Lung (tissue), 12 donors: Measurements from ENCODE around the gene SLC35F2. TPM values are rescaled to one million over a fixed set of nuclear protein-coding genes. Genes with fewer than 3 reads are reported as not detected.
"Not testable (repeated sequence)": the region's sequence is repeated elsewhere in the genome, so short reads cannot be mapped to it uniquely, and the experiment has no call there.

Experiments
- ATAC-seq: fragments of 200-7000 bp; cut with Tn5 transposase; one replicate; pipeline ENCODE4 v1.9.1; 2020; ENCODE audit warnings: moderate number of reproducible peaks; ENCODE audit not compliant: insufficient read depth, low FRiP score
- DNase-seq, 3 donors: peaks; one replicate each; pipeline ENCODE4 v3.0.0-alpha.2; 2013 to 2017
- H3K27ac ChIP-seq, 2 donors: one replicate each; pipeline ENCODE4 v1.5.1; 2013; ENCODE audit warnings: mild to moderate bottlenecking in 2 of 2, moderate library complexity in 2 of 2, control low read depth in 1 of 2, inconsistent platforms in 1 of 2, low read depth in 1 of 2, low read length in 1 of 2
- H3K27me3 ChIP-seq, 3 donors: one replicate each; pipeline ENCODE4 v1.5.1; 2013; ENCODE audit warnings: low read length in 2 of 3; ENCODE audit not compliant: control insufficient read depth in 3 of 3, insufficient read depth in 3 of 3
- H3K36me3 ChIP-seq, 4 donors: one replicate each; pipeline ENCODE4 v1.5.1; 2013; ENCODE audit warnings: low read length in 4 of 4, mild to moderate bottlenecking in 1 of 4, moderate library complexity in 1 of 4; ENCODE audit not compliant: control insufficient read depth in 4 of 4, insufficient read depth in 4 of 4
- H3K4me1 ChIP-seq, 5 donors: one replicate each; pipeline ENCODE4 v1.5.1; 2013; ENCODE audit warnings: low read length in 5 of 5, mild to moderate bottlenecking in 2 of 5, moderate library complexity in 1 of 5; ENCODE audit not compliant: control insufficient read depth in 5 of 5, insufficient read depth in 5 of 5
- H3K4me3 ChIP-seq: one replicate; pipeline ENCODE4 v1.5.1; 2013; ENCODE audit warnings: mild to moderate bottlenecking, control low read depth, moderate library complexity
- H3K9ac ChIP-seq, 2 donors: one replicate each; pipeline ENCODE4 v1.5.1; 2013; ENCODE audit warnings: low read length in 2 of 2, control low read depth in 1 of 2; ENCODE audit not compliant: insufficient read depth in 1 of 2
- H3K9me3 ChIP-seq, 4 donors: one replicate each; pipeline ENCODE4 v1.5.1; 2013; ENCODE audit warnings: low read length in 3 of 4, mild to moderate bottlenecking in 1 of 4, moderate library complexity in 1 of 4; ENCODE audit not compliant: control insufficient read depth in 4 of 4, insufficient read depth in 3 of 4
- CTCF ChIP-seq: IDR thresholded peaks from 2 replicates; pipeline ENCODE4 v1.5.1; 2012; ENCODE audit warnings: mild to moderate bottlenecking; ENCODE audit errors: control extremely low read depth, extremely low read depth
- WGBS, 2 donors: extraction: QIAGEN DNeasy Blood & Tissue Kit; methylation state at CpG; one replicate each; pipeline ENCODE4 v1.1.7; 2013; 5-methylcytosine and 5-hydroxymethylcytosine counted together
- polyA plus RNA-seq, 2 donors: library from polyadenylated mRNA; stranded (reverse); fragments of 200-250 nt; gene quantifications; one replicate each; pipeline ENCODE4 v1.2.1, GENCODE V29; 2013
- total RNA-seq, 2 donors: library from RNA; depleted of rRNA in 1 of 2; stranded (reverse); fragments of >200 nt in 1 of 2; gene quantifications; one replicate each; pipeline ENCODE4 v1.2.1, GENCODE V29; 2014 to 2021
- donor health status: control.
- donor health status: control.
- donor health status: Bipolar disorder and iron deficiency.
- donor health status: healthy.
- donor health status: DM: yes; HTN: yes; CAD: no.

SLC35F2 gene
- total and polyA plus RNA-seq, 4 donors, result 5.1 to 15.7 (median 5.8) TPM

DNA sequence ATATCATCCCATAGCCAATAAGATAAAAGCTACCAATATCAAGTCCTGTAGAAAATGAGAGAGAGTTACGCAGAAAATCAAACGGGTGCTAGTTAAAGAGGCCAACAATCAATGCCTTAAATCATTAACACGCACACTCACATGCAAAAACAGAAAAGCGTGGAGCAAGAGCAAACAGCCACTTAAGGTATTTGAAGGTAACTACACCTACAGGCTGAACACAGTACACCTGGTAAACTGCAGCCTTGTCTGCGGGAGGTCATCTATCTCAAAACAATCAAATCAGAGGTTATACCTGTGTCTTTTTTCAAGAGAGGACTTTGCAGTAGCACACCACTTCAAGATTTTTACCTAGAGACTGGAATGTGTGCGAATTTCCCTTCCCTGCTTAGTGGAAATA is 23.6 kb downstream of the SLC35F2 start:
- H3K27me3 ChIP-seq, result no peaks in the 10 kb centered on the region
- H3K27ac ChIP-seq, result no peak overlapping the region
- WGBS, 2 donors, result 59 to 80% methylated on average over 6 of the region's 6 CpGs
- DNase-seq (no peak), ATAC-seq (no peak)
- peaks cover 0 to 3% (median 0%) of the 10 kb centered on the region in 5 donors for H3K4me1 ChIP-seq
- no peak for TF ChIP-seq CTCF
- H3K9me3 ChIP-seq, result no peaks in the 10 kb centered on the region
- no peak overlapping the region for H3K4me3 ChIP-seq
- H3K36me3 ChIP-seq, result no peaks in the 10 kb centered on the region
- H3K9ac ChIP-seq, result no peak overlapping the region

DNA sequence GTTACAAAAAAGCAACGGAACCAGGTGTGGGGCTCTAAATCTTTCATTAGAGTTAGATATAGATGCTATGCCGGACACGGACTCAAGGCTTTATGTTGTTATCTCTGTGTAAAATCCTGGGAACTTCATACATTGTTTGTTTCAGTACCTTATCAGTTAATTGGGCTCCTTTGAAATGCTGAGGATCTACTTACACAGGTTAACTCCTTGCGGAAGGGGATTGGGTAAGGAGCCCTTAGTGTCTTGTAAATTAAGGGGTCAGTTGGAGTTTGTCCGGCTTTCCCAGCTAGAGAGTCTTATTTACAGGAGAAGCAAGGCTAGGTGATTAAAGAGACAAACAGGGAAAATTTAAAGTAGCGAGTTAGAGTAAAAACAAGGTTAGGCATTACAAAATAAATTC is 24.7 kb downstream of the SLC35F2 start:
- DNase-seq, H3K27ac ChIP-seq, H3K36me3 ChIP-seq, H3K27me3 ChIP-seq, H3K9me3 ChIP-seq, H3K4me1 ChIP-seq, H3K4me3 ChIP-seq, H3K9ac ChIP-seq, ATAC-seq: not testable (repeated sequence)
- WGBS, 2 donors, result 48 to 68% methylated on average over 6 of the region's 6 CpGs

DNA sequence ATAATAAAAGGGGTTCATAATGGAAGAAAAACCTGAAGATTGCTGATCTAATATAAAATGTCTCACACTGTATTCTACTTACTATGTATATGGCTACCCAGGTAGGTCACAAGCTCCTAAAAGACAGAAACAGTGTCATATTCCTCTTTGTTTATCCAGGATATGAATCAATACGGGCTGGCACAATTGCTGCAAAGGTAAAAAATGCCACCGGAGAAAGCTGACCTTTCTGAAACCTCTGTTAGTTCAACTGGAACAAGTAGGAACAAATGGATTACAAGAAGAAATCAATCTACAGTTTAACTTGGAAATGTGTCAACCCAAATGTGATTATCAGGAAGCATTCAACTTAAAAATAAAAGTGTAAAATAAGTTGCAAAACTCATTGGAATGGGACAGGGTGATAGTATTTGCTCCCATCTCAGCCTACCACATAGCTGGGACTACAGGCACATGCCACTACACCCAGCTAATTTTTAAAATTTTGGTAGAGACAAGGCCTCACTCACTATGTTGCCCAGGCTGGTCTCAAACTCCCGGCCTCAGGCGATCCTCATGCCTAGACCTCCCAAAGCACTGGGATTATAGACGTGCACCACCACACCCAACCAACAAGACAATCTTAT is 27.6 kb downstream of the SLC35F2 start:
- Histone ChIP-seq H3K9ac (no peak overlapping the region), H3K27ac (no peak overlapping the region), H3K36me3 (no peaks in the 10 kb centered on the region), H3K27me3 (no peaks in the 10 kb centered on the region), H3K4me3 (no peak overlapping the region), H3K9me3 (no peaks in the 10 kb centered on the region), H3K4me1 (no peaks in the 10 kb centered on the region)
- DNase-seq (no peak), ATAC-seq (no peak)
- 77 to 82% methylated on average over 5 of the region's 5 CpGs for WGBS, 2 donors
- no peak for TF ChIP-seq CTCF

DNA sequence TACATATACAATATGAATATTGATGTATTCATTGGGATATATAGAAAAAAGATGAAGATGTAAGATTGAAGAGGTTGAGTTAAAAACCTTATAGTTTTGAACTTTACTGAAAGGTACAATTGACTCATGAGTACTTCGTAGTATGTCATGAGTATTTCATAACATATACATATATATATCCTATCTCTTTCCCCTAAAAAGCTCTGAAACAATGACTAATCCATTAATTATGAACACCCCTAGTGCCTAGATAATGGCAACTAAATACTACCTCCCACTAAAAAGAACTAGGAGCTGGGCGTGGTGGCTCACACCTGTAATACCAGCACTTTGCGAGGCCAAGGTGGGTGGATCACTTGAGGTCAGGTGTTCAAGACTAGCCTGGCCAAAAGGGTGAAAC is 31.5 kb downstream of the SLC35F2 start:
- no peak overlapping the region for H3K9ac ChIP-seq
- no peak for TF ChIP-seq CTCF
- 95 to 97% methylated on average over 3 of the region's 3 CpGs for WGBS, 2 donors
- H3K4me1 ChIP-seq, result peaks cover 0 to 1% (median 0%) of the 10 kb centered on the region in 5 donors
- no peak overlapping the region for H3K4me3 ChIP-seq
- H3K36me3 ChIP-seq, result no peaks in the 10 kb centered on the region
- ATAC-seq (no peak), DNase-seq (no peak)
- no peak overlapping the region for H3K27ac ChIP-seq
- H3K27me3 ChIP-seq, result no peaks in the 10 kb centered on the region
- no peaks in the 10 kb centered on the region for H3K9me3 ChIP-seq
